ENCODE measurements around the gene HOXC12. TPM values are rescaled to one million over a fixed set of nuclear protein-coding genes. Genes with fewer than 3 reads are reported as not detected.

The HOXC12 gene
- total RNA-seq, 2 donors from 2014 or later = not detected

GRCh38 chr12:53980802-53981496, 26.2 kb downstream of the HOXC12 start:
- H3K27me3 Mint-ChIP-seq (ENCODE audit: low read depth) = peaks cover 97% of the 10 kb centered on the region
- peaks cover 0 to 1% of the 10 kb centered on the region in 2 donors for H3K36me3 Mint-ChIP-seq (ENCODE audit: insufficient read depth in 2 of 2)
- H3K27ac Mint-ChIP-seq = no peak overlapping the region

GRCh38 chr12:53981634-53982565, 27.2 kb downstream of the HOXC12 start:
- peaks cover 0 to 1% of the 10 kb centered on the region in 2 donors for H3K36me3 Mint-ChIP-seq (ENCODE audit: insufficient read depth in 2 of 2)
- ATAC-seq (replicated peaks in 1 of 2) = no peak
- peaks cover 37% of the 10 kb centered on the region for H3K4me1 Mint-ChIP-seq (ENCODE audit: low read depth)
- no peaks in the 10 kb centered on the region for H3K9me3 Mint-ChIP-seq
- no peak for DNase-seq
- H3K27me3 Mint-ChIP-seq (ENCODE audit: low read depth) = peaks cover 97% of the 10 kb centered on the region
- H3K27ac Mint-ChIP-seq = peak overlapping the region; percentile 27
- no peak overlapping the region for H3K4me3 Mint-ChIP-seq

More at GRCh38 chr12:53980802-53981496, 26.2 kb downstream of the HOXC12 start:
- Mint-ChIP-seq H3K4me3 (no peak overlapping the region), H3K9me3 (no peaks in the 10 kb centered on the region), H3K4me1 (ENCODE audit: low read depth) (peaks cover 31% of the 10 kb centered on the region)
- DNase-seq (no peak), ATAC-seq (replicated peaks in 1 of 2) (no peak)

GRCh38 chr12:53982648-53983567, 28.2 kb downstream of the HOXC12 start:
- no peak overlapping the region for H3K4me3 Mint-ChIP-seq

GRCh38 chr12:53983568-53983949, 28.9 kb downstream of the HOXC12 start:
- DNase-seq (no peak), ATAC-seq (replicated peaks in 1 of 2) (no peak)
- no peaks in the 10 kb centered on the region for H3K9me3 Mint-ChIP-seq
- peak overlapping the region; percentile 29 for H3K27ac Mint-ChIP-seq
- peaks cover 97% of the 10 kb centered on the region for H3K27me3 Mint-ChIP-seq (ENCODE audit: low read depth)
- peaks cover 0 to 1% of the 10 kb centered on the region in 2 donors for H3K36me3 Mint-ChIP-seq (ENCODE audit: insufficient read depth in 2 of 2)
- no peak overlapping the region for H3K4me3 Mint-ChIP-seq
- peaks cover 41% of the 10 kb centered on the region for H3K4me1 Mint-ChIP-seq (ENCODE audit: low read depth)

More at GRCh38 chr12:53982648-53983567, 28.2 kb downstream of the HOXC12 start:
- DNase-seq (no peak), ATAC-seq (replicated peaks in 1 of 2) (no peak)
- H3K27me3 Mint-ChIP-seq (ENCODE audit: low read depth) = peaks cover 97% of the 10 kb centered on the region
- H3K27ac Mint-ChIP-seq = no peak overlapping the region
- peaks cover 37% of the 10 kb centered on the region for H3K4me1 Mint-ChIP-seq (ENCODE audit: low read depth)
- H3K9me3 Mint-ChIP-seq = no peaks in the 10 kb centered on the region
- H3K36me3 Mint-ChIP-seq (ENCODE audit: insufficient read depth in 2 of 2) = peaks cover 0 to 1% of the 10 kb centered on the region in 2 donors

GRCh38 chr12:53983950-53984572, 29.4 kb downstream of the HOXC12 start:
- Mint-ChIP-seq H3K27ac (peak overlapping the region; percentile 29), H3K4me1 (ENCODE audit: low read depth) (peaks cover 46% of the 10 kb centered on the region), H3K27me3 (ENCODE audit: low read depth) (peaks cover 97% of the 10 kb centered on the region), H3K9me3 (no peaks in the 10 kb centered on the region), H3K4me3 (no peak overlapping the region), H3K36me3 (ENCODE audit: insufficient read depth in 2 of 2) (peaks cover 0 to 1% of the 10 kb centered on the region in 2 donors)
- DNase-seq = no peak
- no peak for ATAC-seq (replicated peaks in 1 of 2)

GRCh38 chr12:53984901-53985691, 30.4 kb downstream of the HOXC12 start, which contains the start of gene HOXC10:
Gene HOXC10 (plus strand): TSS chr12:53985146. CDS start chr12:53985260, 114 bp downstream.
- DNase-seq (peak; percentile 93), ATAC-seq (replicated peaks in 1 of 2) (peak; percentile 78 to 81)
- H3K27me3 Mint-ChIP-seq (ENCODE audit: low read depth) = peaks cover 97% of the 10 kb centered on the region
- peaks cover 0 to 1% of the 10 kb centered on the region in 2 donors for H3K36me3 Mint-ChIP-seq (ENCODE audit: insufficient read depth in 2 of 2)
- H3K9me3 Mint-ChIP-seq = no peaks in the 10 kb centered on the region
- H3K27ac Mint-ChIP-seq = peak within 1 kb of the TSS; percentile 31
- H3K4me1 Mint-ChIP-seq (ENCODE audit: low read depth) = peaks cover 56% of the 10 kb centered on the region
- H3K4me3 Mint-ChIP-seq = peak within 1 kb of the TSS; percentile 54 to 79

GRCh38 chr12:53985692-53985993, 30.9 kb downstream of the HOXC12 start:
- H3K27me3 Mint-ChIP-seq (ENCODE audit: low read depth) = peaks cover 97% of the 10 kb centered on the region
- H3K9me3 Mint-ChIP-seq = no peaks in the 10 kb centered on the region
- ATAC-seq (replicated peaks in 1 of 2) (no peak), DNase-seq (no peak)
- peaks cover 56% of the 10 kb centered on the region for H3K4me1 Mint-ChIP-seq (ENCODE audit: low read depth)
- H3K27ac Mint-ChIP-seq = no peak overlapping the region
- H3K4me3 Mint-ChIP-seq = peak overlapping the region; percentile 54 to 79
- peaks cover 0 to 1% of the 10 kb centered on the region in 2 donors for H3K36me3 Mint-ChIP-seq (ENCODE audit: insufficient read depth in 2 of 2)

- Mint-ChIP-seq H3K36me3 (ENCODE audit: insufficient read depth in 2 of 2) (peaks cover 0 to 1% of the 10 kb centered on the region in 2 donors), H3K4me1 (ENCODE audit: low read depth) (peaks cover 56% of the 10 kb centered on the region), H3K27ac (no peak overlapping the region), H3K9me3 (no peaks in the 10 kb centered on the region), H3K27me3 (ENCODE audit: low read depth) (peaks cover 97% of the 10 kb centered on the region), H3K4me3 (peak overlapping the region; percentile 60 to 79)
- ATAC-seq (replicated peaks in 1 of 2) (peak; percentile 44 to 45), DNase-seq (peak; percentile 36 to 40)
Measured at GRCh38 chr12:53985994-53986685, 31.4 kb downstream of the HOXC12 start.

GRCh38 chr12:53986686-53987483, 32.2 kb downstream of the HOXC12 start:
- H3K9me3 Mint-ChIP-seq = no peaks in the 10 kb centered on the region
- no peak overlapping the region for H3K27ac Mint-ChIP-seq
- H3K4me3 Mint-ChIP-seq = peak overlapping the region in 1 of 2 donors; percentile 79
- ATAC-seq (replicated peaks in 1 of 2) (no peak), DNase-seq (no peak)
- peaks cover 97% of the 10 kb centered on the region for H3K27me3 Mint-ChIP-seq (ENCODE audit: low read depth)
- H3K4me1 Mint-ChIP-seq (ENCODE audit: low read depth) = peaks cover 58% of the 10 kb centered on the region
- peaks cover 0 to 1% of the 10 kb centered on the region in 2 donors for H3K36me3 Mint-ChIP-seq (ENCODE audit: insufficient read depth in 2 of 2)

GRCh38 chr12:53987787-53988230, 33.1 kb downstream of the HOXC12 start:
- ATAC-seq (replicated peaks in 1 of 2) (no peak), DNase-seq (no peak)
- Mint-ChIP-seq H3K9me3 (no peaks in the 10 kb centered on the region), H3K4me3 (no peak overlapping the region), H3K27me3 (ENCODE audit: low read depth) (peaks cover 97% of the 10 kb centered on the region), H3K36me3 (ENCODE audit: insufficient read depth in 2 of 2) (peaks cover 0 to 1% of the 10 kb centered on the region in 2 donors), H3K4me1 (ENCODE audit: low read depth) (peaks cover 64% of the 10 kb centered on the region), H3K27ac (no peak overlapping the region)
